A673 (cell line): ENCODE data around the gene ACOT11. TPM values are rescaled to one million over a fixed set of nuclear protein-coding genes. Genes with fewer than 3 reads are reported as not detected.

Experiments
- BruUV-seq: library from RNA; stranded (reverse); fragments of 400-500 nt; replicated peaks from 2 replicates; lab custom pipeline; 2021; lab: Mats Ljungman, UMichigan
- CTCF ChIA-PET: fragments of 300-600 bp; sonication (Branson Sonifier 250); formaldehyde crosslinking; loops from one replicate; lab custom pipeline; 2022; ENCODE audit warnings: antibody characterized with exemption; lab: Charles Lee
- POLR2A ChIA-PET: fragments of 300-600 bp; sonication (Branson Sonifier 250); formaldehyde crosslinking; loops from one replicate; lab custom pipeline; 2022; ENCODE audit warnings: antibody characterized with exemption; ENCODE audit not compliant: low non-redundant PET; lab: Charles Lee
- DNase-seq: peaks from one replicate; pipeline ENCODE4 v3.0.0-alpha.2; 2015; ENCODE audit warnings: low spot score
- H3K27ac ChIP-seq: fragments of 200-600 bp; sonication (generic); 2 replicates; pipeline ENCODE4 v1.5.1; 2016; ENCODE audit warnings: mixed run types, low read depth, mild to moderate bottlenecking, mixed read lengths, antibody characterized with exemption, low read length; ENCODE audit not compliant: poor library complexity, severe bottlenecking
- H3K27me3 ChIP-seq: fragments of 200-600 bp; sonication (generic); replicated peaks from 2 replicates; pipeline ENCODE4 v1.6.1; 2017; ENCODE audit warnings: mixed run types, low read depth, mild to moderate bottlenecking, mixed read lengths, antibody characterized with exemption, low read length; ENCODE audit not compliant: insufficient read depth, poor library complexity
- H3K36me3 ChIP-seq: fragments of 200-600 bp; sonication (generic); 2 replicates; pipeline ENCODE4 v1.6.1; 2016; ENCODE audit warnings: mixed run types, mild to moderate bottlenecking, mixed read lengths, antibody characterized with exemption, low read length; ENCODE audit not compliant: insufficient read depth, poor library complexity, severe bottlenecking
- H3K4me1 ChIP-seq: fragments of 200-600 bp; sonication (generic); 2 replicates; pipeline ENCODE4 v1.6.1; 2017; ENCODE audit warnings: mixed run types, mild to moderate bottlenecking, mixed read lengths, antibody characterized with exemption, low read length; ENCODE audit not compliant: insufficient read depth, poor library complexity, severe bottlenecking
- H3K4me3 ChIP-seq: fragments of 200-600 bp; sonication (generic); 2 replicates; pipeline ENCODE4 v1.5.1; 2016; ENCODE audit warnings: low read depth, mixed run types, mild to moderate bottlenecking, mixed read lengths, low read length; ENCODE audit not compliant: poor library complexity, severe bottlenecking
- H3K9me3 ChIP-seq: fragments of 200-600 bp; sonication (generic); 2 replicates; pipeline ENCODE4 v1.6.1; 2016; ENCODE audit warnings: mixed run types, low read depth, mild to moderate bottlenecking, mixed read lengths, antibody characterized with exemption, low read length; ENCODE audit not compliant: poor library complexity, severe bottlenecking
- CTCF ChIP-seq: fragments of 300-800, 200-600 bp; sonication (generic); conservative IDR thresholded peaks from 2 replicates; pipeline ENCODE4 v1.5.1; 2017; ENCODE audit warnings: low read depth, mild to moderate bottlenecking, antibody characterized with exemption, low read length, moderate library complexity, mixed read lengths
- EZH2 ChIP-seq: fragments of 200-600 bp; sonication (generic); IDR thresholded peaks from 2 replicates; pipeline ENCODE4 v1.6.1; 2017; ENCODE audit warnings: borderline replicate concordance, low read depth, mild to moderate bottlenecking, mixed read lengths, antibody characterized with exemption, low read length; ENCODE audit not compliant: poor library complexity, severe bottlenecking
- intact Hi-C: fragments of 100-400 bp; cut with micrococcal nuclease; formaldehyde crosslinking; loops from one replicate; pipeline ENCODE4 v1.10.0; 2022; ENCODE audit not compliant: unreplicated experiment
- total RNA-seq: library from RNA; stranded (reverse); gene quantifications from 2 replicates; pipeline ENCODE4 v1.2.3, GENCODE V29; 2021

The ACOT11 gene
- total RNA-seq, 1 experiment from 2014 or later, result 5.6 TPM

- BruUV-seq, result no TSS peak
- no peaks in the 10 kb centered on the region for H3K27me3 ChIP-seq
- DNase-seq, result no peak
- no peak overlapping the region for H3K4me3 ChIP-seq
- peaks cover 17% of the 10 kb centered on the region for H3K4me1 ChIP-seq
- no peaks in the 10 kb centered on the region for H3K9me3 ChIP-seq
- TF ChIP-seq EZH2 (no peak), CTCF (no peak)
- POLR2A ChIA-PET, result no interaction called here
- H3K27ac ChIP-seq, result no peak overlapping the region
- intact Hi-C loops, result no loop called here
- H3K36me3 ChIP-seq, result no peaks in the 10 kb centered on the region
- CTCF ChIA-PET, result no interaction called here
These were observed 45.7 kb upstream of the ACOT11 start for GRCh38 chr1:54502342-54502741.

DNA sequence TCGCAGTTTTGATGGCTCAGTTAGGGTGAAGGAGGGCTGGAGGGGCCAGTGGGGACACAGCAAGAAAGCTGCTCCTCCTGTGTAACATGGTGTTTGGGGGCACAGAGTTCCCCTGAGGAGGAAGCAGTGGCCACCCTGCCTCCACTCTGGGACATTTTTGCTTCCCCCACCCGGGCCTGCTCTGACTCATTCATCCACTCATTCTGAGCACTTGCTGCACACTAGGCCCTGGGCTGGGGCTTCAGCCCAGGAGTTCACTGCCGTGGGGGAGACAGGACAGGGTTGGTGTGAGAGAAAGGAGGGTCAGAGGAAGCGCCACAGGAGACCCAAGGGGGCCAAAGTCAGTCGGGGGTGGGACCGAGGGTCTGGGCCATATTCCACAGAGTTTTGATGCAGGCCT, 41.4 kb upstream of the ACOT11 start:
- H3K27me3 ChIP-seq, result no peaks in the 10 kb centered on the region
- no peaks in the 10 kb centered on the region for H3K4me1 ChIP-seq
- CTCF ChIA-PET, result no interaction called here
- no peak for DNase-seq
- BruUV-seq, result no TSS peak
- no peaks in the 10 kb centered on the region for H3K36me3 ChIP-seq
- H3K9me3 ChIP-seq, result no peaks in the 10 kb centered on the region
- POLR2A ChIA-PET, result no interaction called here
- TF ChIP-seq CTCF, result no peak
- no peak for TF ChIP-seq EZH2
- intact Hi-C loops, result no loop called here
- no peak overlapping the region for H3K4me3 ChIP-seq
- no peak overlapping the region for H3K27ac ChIP-seq

GRCh38 chr1:54507033-54507870, 40.8 kb upstream of the ACOT11 start:
- Histone ChIP-seq H3K27ac (no peak overlapping the region), H3K27me3 (no peaks in the 10 kb centered on the region), H3K36me3 (no peaks in the 10 kb centered on the region), H3K9me3 (no peaks in the 10 kb centered on the region), H3K4me1 (no peaks in the 10 kb centered on the region), H3K4me3 (no peak overlapping the region)
- POLR2A ChIA-PET, result no interaction called here
- BruUV-seq, result no TSS peak
- TF ChIP-seq EZH2 (no peak), CTCF (no peak)
- no peak for DNase-seq
- intact Hi-C loops, result no loop called here
- CTCF ChIA-PET, result no interaction called here
